Measurements from ENCODE around the gene KDM8. TPM values are rescaled to one million over a fixed set of nuclear protein-coding genes. Genes with fewer than 3 reads are reported as not detected.

The KDM8 gene
- total RNA-seq, 1 experiment from 2014 or later = 15.5 TPM

GRCh38 chr16:27240948-27241531 lies 37.7 kb downstream of the KDM8 start:
- Histone ChIP-seq H3K14ac (ENCODE audit: insufficient read depth, low read length) (no peak overlapping the region), H3K79me2 (ENCODE audit: insufficient read depth, low read length) (no peaks in the 10 kb centered on the region), H2BK12ac (ENCODE audit: insufficient read length, low read depth, low read length) (no peak overlapping the region), H2BK15ac (ENCODE audit: low read depth, low read length) (no peak overlapping the region), H4K91ac (ENCODE audit: insufficient read length, low read depth, low read length) (no peak overlapping the region), H3K9ac (ENCODE audit: extremely low read depth, insufficient read length, low read length) (no peak overlapping the region), H2BK20ac (ENCODE audit: low read depth, low read length, poor library complexity, severe bottlenecking) (no peak overlapping the region), H3K9me3 (ENCODE audit: control insufficient read depth, low read depth, low read length) (no peaks in the 10 kb centered on the region), H2BK120ac (ENCODE audit: low read depth, low read length, poor library complexity, severe bottlenecking) (no peak overlapping the region), H3K4ac (ENCODE audit: low read depth, low read length) (no peak overlapping the region), H3K4me2 (ENCODE audit: insufficient read depth, insufficient read length, low read length) (no peak overlapping the region), H3K23me2 (ENCODE audit: insufficient read length, low read depth, low read length, poor library complexity, severe bottlenecking) (no peaks in the 10 kb centered on the region), H3K27ac (ENCODE audit: insufficient read length, low read depth, low read length) (no peak overlapping the region), H2BK5ac (ENCODE audit: insufficient read length, low read length) (no peak overlapping the region), H2AK5ac (ENCODE audit: insufficient read length, low read length) (no peak overlapping the region), H3K56ac (ENCODE audit: insufficient read length, low read depth, low read length) (no peak overlapping the region), H3T11ph (ENCODE audit: low read length) (no peak overlapping the region), H3K23ac (ENCODE audit: insufficient read length, low read depth, low read length) (no peak overlapping the region), H3K79me1 (ENCODE audit: insufficient read depth, low read depth, low read length, poor library complexity, severe bottlenecking) (no peaks in the 10 kb centered on the region), H3K27me3 (ENCODE audit: insufficient read depth, low read length) (no peaks in the 10 kb centered on the region), H4K20me1 (ENCODE audit: control insufficient read depth, insufficient read depth, insufficient read length) (no peaks in the 10 kb centered on the region), H3K4me1 (ENCODE audit: insufficient read depth, low read length) (peaks cover 4% of the 10 kb centered on the region; the same call in 1 of the 2 replicates), H2AFZ (ENCODE audit: low read length) (no peak overlapping the region), H3K18ac (ENCODE audit: insufficient read length, low read depth, low read length) (no peak overlapping the region), H4K5ac (ENCODE audit: insufficient read length, low read depth, low read length) (no peak overlapping the region), H4K8ac (replicated peaks; ENCODE audit: insufficient read length, low read depth, low read length) (no peak overlapping the region)
- no peak for TF ChIP-seq CTCF (conservative IDR thresholded peaks at IDR 0.05)
- peaks cover 17 to 28% of the 10 kb centered on the region in 2 experiments for H3K4me1 Mint-ChIP-seq
- no peaks in the 10 kb centered on the region for H3K9me3 Mint-ChIP-seq
- no CpG with 5 or more reads among the region's 6 CpGs for WGBS (ENCODE audit: extremely low coverage, insufficient read length, low lambda C conversion rate)
- H3K4me3 Mint-ChIP-seq = no peak overlapping the region
- DNase-seq = no peak
- no peak overlapping the region; a peak in 1 of 7 replicates for H3K27ac Mint-ChIP-seq
- peaks cover 1% of the 10 kb centered on the region; the same call in 1 of the 2 replicates for H3K27me3 Mint-ChIP-seq (ENCODE audit: low read depth)
- no peaks in the 10 kb centered on the region for H3K36me3 Mint-ChIP-seq (ENCODE audit: insufficient read depth in 1 of 3, low read depth in 3 of 3)
